Skin epidermis (tissue), 12 donors: ENCODE results near the gene BICD2.
A peak's percentile ranks its signal among the peaks of the same experiment; 100 is the strongest.
"Not testable (repeated sequence)": the region's sequence is repeated elsewhere in the genome, so short reads cannot be mapped to it uniquely, and the experiment has no call there.

Experiments
- H3K27ac ChIP-seq, 21 experiments: fragments of 200-600 bp; sonication (generic) in 11 of 21; one replicate each; pipeline ENCODE4 v1.5.0; 2020; ENCODE audit warnings: mild to moderate bottlenecking in 3 of 21, inconsistent platforms in 2 of 21, moderate library complexity in 2 of 21
- H3K4me3 ChIP-seq, 7 experiments: fragments of 200-600 bp; sonication (generic) in 2 of 7; one replicate each; pipeline ENCODE4 v1.5.0; 2020; ENCODE audit warnings: inconsistent platforms in 2 of 7, mild to moderate bottlenecking in 2 of 7, moderate library complexity in 1 of 7

BICD2 gene

DNA sequence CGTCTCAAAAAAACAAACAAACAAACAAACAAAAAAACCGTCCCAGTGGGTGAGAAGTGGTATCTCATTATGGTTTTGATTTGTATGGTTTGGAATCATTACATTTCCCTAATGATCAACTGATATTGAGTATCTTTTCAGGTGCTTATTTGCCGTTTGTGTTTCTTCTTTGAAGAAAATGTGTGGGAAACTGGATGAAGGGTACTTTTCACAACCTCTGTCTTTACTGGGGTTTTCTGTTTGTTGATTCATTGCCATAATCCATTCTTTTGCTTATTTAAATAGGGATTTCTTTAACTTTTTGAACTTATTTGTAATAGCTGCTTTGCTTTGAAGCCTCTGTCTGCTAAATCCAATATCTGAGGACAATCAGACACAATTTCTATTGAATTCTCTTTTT, 9.2 kb upstream of the BICD2 start:
- Histone ChIP-seq H3K27ac (peak overlapping the region in 16 of 21 experiments; percentile 4 to 84 (median 62)), H3K4me3 (no peak overlapping the region)

- Histone ChIP-seq H3K27ac (peak overlapping the region in 20 of 21 experiments; percentile 62 to 93 (median 81)), H3K4me3 (no peak overlapping the region)
Measured at GRCh38 chr9:92771309-92771708, 6.7 kb upstream of the BICD2 start.

- Histone ChIP-seq H3K4me3 (no peak overlapping the region), H3K27ac (peak overlapping the region in 20 of 21 experiments; percentile 62 to 93 (median 81))
Measured at GRCh38 chr9:92770360-92770995, 5.8 kb upstream of the BICD2 start.

GRCh38 chr9:92769990-92770359, 5.3 kb upstream of the BICD2 start:
- Histone ChIP-seq H3K27ac (peak overlapping the region in 20 of 21 experiments; percentile 56 to 93 (median 81)), H3K4me3 (no peak overlapping the region)

GRCh38 chr9:92769286-92769685, 4.7 kb upstream of the BICD2 start:
- Histone ChIP-seq H3K27ac (peak overlapping the region in 18 of 21 experiments; percentile 26 to 93 (median 81)), H3K4me3 (no peak overlapping the region)

GRCh38 chr9:92768816-92769215, 4.2 kb upstream of the BICD2 start:
- H3K27ac ChIP-seq = peak overlapping the region in 16 of 21 experiments; percentile 26 to 93 (median 81)
- not testable (repeated sequence) for H3K4me3 ChIP-seq

DNA sequence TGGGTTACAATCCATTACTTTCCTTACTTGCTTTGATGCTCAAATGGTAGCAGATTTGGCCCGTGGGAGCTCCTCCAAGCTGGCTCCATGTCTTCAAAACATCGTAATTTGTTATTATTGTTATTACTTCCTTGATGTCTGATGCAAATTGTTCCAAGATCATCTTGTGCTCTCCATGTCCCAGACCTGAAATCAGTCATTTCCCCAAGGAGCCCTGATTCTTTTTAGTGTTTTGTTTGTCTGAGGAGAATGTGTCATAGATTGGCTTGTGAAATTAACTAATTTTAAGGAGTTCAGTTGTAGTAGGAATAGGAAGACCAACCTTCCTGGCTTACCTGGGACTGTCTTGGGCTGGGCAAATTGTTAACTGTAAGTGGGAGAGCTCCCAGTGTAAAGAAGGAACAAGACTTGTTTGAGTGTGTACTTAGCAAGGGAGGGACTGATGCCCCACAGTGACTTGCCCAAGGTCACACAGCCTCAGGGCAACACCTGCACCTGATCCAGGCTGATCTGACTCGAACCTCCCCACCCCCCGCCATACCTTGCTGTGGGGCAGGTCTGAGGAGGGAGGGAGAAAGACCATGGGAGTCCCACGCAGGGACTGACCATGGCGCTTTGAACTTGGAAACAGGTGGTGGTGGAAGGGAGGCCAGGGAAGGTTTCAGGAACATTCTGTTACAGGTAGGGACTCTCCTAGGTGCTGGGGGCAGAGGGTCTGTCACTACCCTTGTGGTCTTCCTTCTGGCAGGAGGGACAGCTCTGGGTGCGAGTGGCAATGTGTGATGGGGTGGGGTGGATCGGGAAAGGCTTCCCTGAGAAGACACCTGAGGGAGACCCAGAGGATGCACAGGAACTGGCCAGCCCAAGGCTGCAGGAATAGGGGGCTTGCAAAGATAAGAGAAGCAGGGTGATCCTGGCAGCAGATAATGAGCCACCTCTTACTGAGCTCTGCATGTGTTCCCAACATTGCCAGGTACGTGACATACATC, 2.7 kb upstream of the BICD2 start:
- peak overlapping the region in 15 of 21 experiments; percentile 6 to 93 (median 42) for H3K27ac ChIP-seq
- no peak overlapping the region for H3K4me3 ChIP-seq

- Histone ChIP-seq H3K27ac (peak overlapping the region; percentile 91 to 99 (median 98)), H3K4me3 (peak overlapping the region; percentile 61 to 98 (median 97))
Measured at GRCh38 chr9:92764988-92765936, 629 bp upstream of the BICD2 start.

DNA sequence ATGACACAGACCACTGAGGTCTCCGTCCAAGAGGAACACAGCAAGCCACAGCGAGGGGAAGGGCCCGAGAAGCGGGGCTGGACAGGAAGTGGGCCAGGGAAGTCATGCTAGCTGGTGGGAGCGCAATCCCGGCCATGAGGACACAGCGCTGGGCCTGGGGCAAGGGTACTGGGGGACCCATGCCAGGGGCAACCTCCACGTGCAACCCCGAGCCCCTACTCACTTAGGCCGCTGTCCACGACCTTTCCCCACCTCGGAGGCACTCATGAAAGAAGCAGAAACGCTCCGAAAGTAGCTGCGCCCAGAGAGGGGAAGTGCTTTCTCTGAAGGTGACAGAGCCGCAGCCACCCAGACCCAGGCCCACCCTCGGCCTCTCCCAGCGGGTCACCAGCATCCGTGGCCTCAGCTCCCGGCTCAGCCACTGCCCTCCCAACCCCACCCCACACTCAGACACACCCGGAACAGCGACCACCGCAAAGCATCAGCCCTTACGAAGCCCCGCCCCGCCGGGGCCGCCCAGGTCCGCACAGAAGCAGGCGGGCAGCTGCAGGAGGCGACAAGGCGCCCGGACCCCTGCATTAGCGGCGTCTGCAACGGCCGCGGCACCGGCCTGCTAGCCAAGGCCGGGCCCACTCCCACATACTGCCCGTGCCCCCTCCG, 782 bp downstream of the BICD2 start:
- H3K27ac ChIP-seq = peak overlapping the region; percentile 65 to 99 (median 93)
- H3K4me3 ChIP-seq = peak overlapping the region; percentile 79 to 98 (median 97)

DNA sequence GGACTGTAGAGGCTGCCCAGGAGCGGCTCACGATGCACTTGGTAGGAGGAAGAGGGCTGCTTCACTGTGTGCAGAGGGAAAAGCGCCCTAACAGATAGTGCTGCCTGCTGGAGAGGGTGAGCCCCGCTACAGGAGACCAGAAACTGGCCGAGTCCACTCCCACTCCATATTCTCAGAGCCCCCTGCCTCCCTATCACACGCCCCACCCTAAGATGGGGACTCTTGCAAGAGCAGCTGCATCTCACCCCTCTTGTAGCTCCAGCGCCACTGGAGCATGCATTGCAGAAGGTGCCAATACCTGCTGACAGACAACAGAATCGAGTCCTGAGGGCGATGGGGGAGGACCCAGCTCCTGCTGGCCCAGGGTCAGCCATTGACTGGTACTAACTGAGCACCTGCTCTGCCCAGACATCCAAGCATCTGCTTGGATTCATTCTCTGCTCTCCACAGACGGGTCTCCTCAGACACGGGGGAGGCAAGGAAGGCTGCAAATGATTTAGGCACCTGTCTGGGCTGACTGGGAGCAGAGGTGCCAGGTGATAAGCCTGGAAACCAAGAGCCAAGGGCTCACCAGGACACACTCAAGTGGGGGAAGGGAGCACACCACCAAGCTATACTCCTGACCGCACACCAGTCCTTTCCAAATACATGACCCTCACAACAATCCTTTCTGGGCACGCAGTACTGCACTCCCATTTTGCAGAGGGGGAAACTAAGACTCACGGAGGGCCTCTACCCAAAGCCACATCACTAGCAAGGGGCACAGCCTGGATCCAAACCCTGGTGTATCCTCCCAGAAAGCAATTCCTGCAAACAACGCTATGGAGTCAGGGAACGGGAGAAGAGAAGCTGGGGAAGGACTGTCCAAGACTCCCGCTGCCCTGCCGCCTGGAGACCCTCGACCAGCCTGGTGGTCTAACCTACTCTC, 1.6 kb downstream of the BICD2 start:
- Histone ChIP-seq H3K4me3 (peak overlapping the region; percentile 79 to 98 (median 97)), H3K27ac (peak overlapping the region in 20 of 21 experiments; percentile 65 to 99 (median 93))

DNA sequence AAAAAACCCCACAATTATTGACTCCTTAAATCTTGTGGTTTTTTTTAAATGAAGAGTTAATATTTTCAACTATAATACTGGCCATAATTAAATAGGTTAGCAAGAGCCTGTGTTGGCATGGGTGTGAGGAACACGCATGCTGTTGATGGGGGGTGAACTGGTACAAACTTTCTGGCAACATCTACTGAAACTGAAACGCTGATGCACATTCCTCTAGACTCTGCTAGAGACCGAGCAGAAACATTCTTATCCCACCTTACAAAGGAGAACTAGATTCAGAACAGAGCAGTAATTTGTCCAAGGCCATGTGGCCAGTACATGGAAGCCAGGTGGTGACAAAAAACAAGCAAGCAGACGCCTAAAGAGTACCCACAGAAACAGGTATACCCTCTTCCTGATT, 2.4 kb downstream of the BICD2 start:
- peak overlapping the region; percentile 79 to 98 (median 97) for H3K4me3 ChIP-seq
- H3K27ac ChIP-seq = peak overlapping the region in 13 of 21 experiments; percentile 90 to 99 (median 94)

- H3K4me3 ChIP-seq = peak overlapping the region in 2 of 7 experiments; percentile 97 to 98
- peak overlapping the region in 11 of 21 experiments; percentile 6 to 94 (median 49) for H3K27ac ChIP-seq
Measured at GRCh38 chr9:92761686-92762085, 2.9 kb downstream of the BICD2 start.

GRCh38 chr9:92760494-92760893, 4.1 kb downstream of the BICD2 start:
- Histone ChIP-seq H3K4me3 (peak overlapping the region in 1 of 7 experiments; percentile 9), H3K27ac (peak overlapping the region in 11 of 21 experiments; percentile 4 to 94 (median 38))

DNA sequence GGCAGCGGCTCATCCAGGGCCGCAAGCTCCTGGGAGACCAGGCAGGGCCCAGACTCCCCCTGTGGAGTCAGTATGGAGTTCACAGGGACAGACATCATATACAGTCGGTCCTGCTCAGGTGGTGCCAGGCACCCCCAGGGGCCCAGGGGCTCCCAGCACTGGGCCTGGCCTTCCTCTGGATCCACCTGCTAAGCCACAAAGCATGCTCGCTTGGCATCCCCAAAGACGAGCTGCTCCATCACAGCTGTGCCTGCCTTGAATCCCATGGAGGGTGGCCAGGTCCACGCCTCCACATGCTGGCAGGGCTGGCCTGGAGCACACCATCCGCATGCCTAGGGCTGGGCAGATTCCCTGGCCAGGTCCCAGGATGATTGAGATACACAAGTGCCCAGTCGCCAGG, 4.6 kb downstream of the BICD2 start:
- H3K4me3 ChIP-seq = peak overlapping the region in 1 of 7 experiments; percentile 9
- peak overlapping the region in 11 of 21 experiments; percentile 4 to 94 (median 30) for H3K27ac ChIP-seq

DNA sequence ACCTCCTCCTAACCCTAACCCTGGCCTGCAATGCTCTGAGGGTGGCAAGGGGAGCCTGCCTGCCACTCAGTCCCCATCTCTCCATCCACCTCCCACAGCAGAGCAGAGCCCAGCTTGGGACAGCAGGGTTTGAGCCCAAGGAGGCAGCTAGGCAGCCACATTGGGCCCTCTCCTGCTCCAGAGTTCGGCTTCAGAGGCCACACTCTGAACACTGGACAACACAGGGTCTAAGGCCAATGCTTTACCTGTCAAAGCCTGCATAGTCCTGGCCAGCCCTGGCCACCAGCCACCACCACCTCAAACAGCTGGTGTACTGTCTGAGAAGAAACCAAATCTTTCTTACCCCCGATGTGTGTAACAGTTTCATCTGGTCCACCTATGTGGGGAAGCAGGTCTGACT, 5.2 kb downstream of the BICD2 start:
- H3K27ac ChIP-seq = peak overlapping the region in 8 of 21 experiments; percentile 1 to 67 (median 20)
- no peak overlapping the region for H3K4me3 ChIP-seq

GRCh38 chr9:92756792-92757191, 7.8 kb downstream of the BICD2 start:
- H3K27ac ChIP-seq = peak overlapping the region in 2 of 21 experiments; percentile 9 to 26
- no peak overlapping the region for H3K4me3 ChIP-seq

- no peak overlapping the region for H3K4me3 ChIP-seq
- peak overlapping the region in 1 of 21 experiments; percentile 3 for H3K27ac ChIP-seq
Measured at GRCh38 chr9:92754091-92754745, 10.4 kb downstream of the BICD2 start.
